Left ventricle myocardium inferior (tissue), 1 donor: ENCODE data around the gene ATP10D. TPM values are rescaled to one million over a fixed set of nuclear protein-coding genes. Genes with fewer than 3 reads are reported as not detected.
A peak's percentile ranks its signal among the peaks of the same experiment; 100 is the strongest.

Experiments
- DNase-seq: peaks from one replicate; pipeline ENCODE4 v3.0.0-alpha.2; 2020
- H3K27ac ChIP-seq: fragments of 200-600 bp; replicated peaks from 2 replicates; pipeline ENCODE4 v1.8.0; 2021
- H3K27me3 ChIP-seq: fragments of 200-600 bp; 2 replicates; pipeline ENCODE4 v1.8.0; 2021; ENCODE audit warnings: low read depth
- H3K36me3 ChIP-seq: fragments of 200-600 bp; 2 replicates; pipeline ENCODE4 v1.8.0; 2021
- H3K4me1 ChIP-seq: fragments of 200-600 bp; 2 replicates; pipeline ENCODE4 v1.8.0; 2021
- H3K4me3 ChIP-seq: fragments of 200-600 bp; 2 replicates; pipeline ENCODE4 v1.8.0; 2021; ENCODE audit warnings: mild to moderate bottlenecking, moderate library complexity
- H3K9me3 ChIP-seq: fragments of 200-600 bp; replicated peaks from 2 replicates; pipeline ENCODE4 v1.8.0; 2021
- intact Hi-C: fragments of 100-400 bp; cut with micrococcal nuclease; formaldehyde crosslinking; loops from one replicate; pipeline ENCODE4 v1.11.0; 2022
- total RNA-seq: library from RNA; stranded (reverse); fragmentation: NEBNext Ultra II Directional; extraction: Animal tissue kit (Norgen Biotek cat#: 25700); gene quantifications from one replicate; pipeline ENCODE4 v1.2.1, GENCODE V29; 2021
- TF ChIP-seq, protein P1 (sequence below): fragments of 200-600 bp; IDR thresholded peaks from 2 replicates; pipeline ENCODE4 v1.8.0; 2021; ENCODE audit warnings: antibody characterized with exemption, mild to moderate bottlenecking, borderline replicate concordance
- donor health status: DM: no; HTN: yes; CAD: no; lungs with severe emphysema.

The ATP10D gene
- total RNA-seq, 1 donor from 2014 or later, result 10.3 TPM

DNA sequence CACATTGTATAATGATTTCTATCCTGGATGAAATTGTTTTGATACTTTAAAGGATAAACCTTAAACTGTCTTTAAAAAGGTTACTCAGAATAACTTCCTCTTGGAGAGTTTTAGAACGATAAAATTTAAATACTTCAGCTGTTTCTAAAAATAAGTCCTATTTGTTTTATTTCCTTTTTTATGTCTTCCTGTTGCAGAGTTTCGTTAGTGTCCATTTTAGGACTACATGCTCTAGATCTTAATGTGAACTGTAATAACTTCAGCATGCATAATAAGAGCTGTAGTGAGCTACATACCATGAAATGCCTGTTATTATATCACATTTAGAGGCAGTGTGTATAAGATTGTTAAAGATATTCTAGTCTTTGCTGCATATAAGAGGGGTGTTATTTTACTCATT, 14.6 kb downstream of the ATP10D start:
- Histone ChIP-seq H3K27me3 (no peaks in the 10 kb centered on the region), H3K27ac (peak overlapping the region; percentile 27), H3K4me3 (no peak overlapping the region), H3K36me3 (no peaks in the 10 kb centered on the region), H3K9me3 (no peaks in the 10 kb centered on the region), H3K4me1 (peaks cover 28% of the 10 kb centered on the region)
- TF ChIP-seq, protein P1, sequence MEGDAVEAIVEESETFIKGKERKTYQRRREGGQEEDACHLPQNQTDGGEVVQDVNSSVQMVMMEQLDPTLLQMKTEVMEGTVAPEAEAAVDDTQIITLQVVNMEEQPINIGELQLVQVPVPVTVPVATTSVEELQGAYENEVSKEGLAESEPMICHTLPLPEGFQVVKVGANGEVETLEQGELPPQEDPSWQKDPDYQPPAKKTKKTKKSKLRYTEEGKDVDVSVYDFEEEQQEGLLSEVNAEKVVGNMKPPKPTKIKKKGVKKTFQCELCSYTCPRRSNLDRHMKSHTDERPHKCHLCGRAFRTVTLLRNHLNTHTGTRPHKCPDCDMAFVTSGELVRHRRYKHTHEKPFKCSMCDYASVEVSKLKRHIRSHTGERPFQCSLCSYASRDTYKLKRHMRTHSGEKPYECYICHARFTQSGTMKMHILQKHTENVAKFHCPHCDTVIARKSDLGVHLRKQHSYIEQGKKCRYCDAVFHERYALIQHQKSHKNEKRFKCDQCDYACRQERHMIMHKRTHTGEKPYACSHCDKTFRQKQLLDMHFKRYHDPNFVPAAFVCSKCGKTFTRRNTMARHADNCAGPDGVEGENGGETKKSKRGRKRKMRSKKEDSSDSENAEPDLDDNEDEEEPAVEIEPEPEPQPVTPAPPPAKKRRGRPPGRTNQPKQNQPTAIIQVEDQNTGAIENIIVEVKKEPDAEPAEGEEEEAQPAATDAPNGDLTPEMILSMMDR, result no peak
- no peak for DNase-seq
- intact Hi-C loops, result no loop called here

GRCh38 chr4:47500776-47501175, 15.7 kb downstream of the ATP10D start:
- peaks cover 31% of the 10 kb centered on the region for H3K4me1 ChIP-seq
- no peaks in the 10 kb centered on the region for H3K36me3 ChIP-seq
- no peak for DNase-seq
- no peaks in the 10 kb centered on the region for H3K9me3 ChIP-seq
- intact Hi-C loops, result no loop called here
- TF ChIP-seq, protein P1, result no peak
- no peaks in the 10 kb centered on the region for H3K27me3 ChIP-seq
- no peak overlapping the region for H3K27ac ChIP-seq
- H3K4me3 ChIP-seq, result no peak overlapping the region

DNA sequence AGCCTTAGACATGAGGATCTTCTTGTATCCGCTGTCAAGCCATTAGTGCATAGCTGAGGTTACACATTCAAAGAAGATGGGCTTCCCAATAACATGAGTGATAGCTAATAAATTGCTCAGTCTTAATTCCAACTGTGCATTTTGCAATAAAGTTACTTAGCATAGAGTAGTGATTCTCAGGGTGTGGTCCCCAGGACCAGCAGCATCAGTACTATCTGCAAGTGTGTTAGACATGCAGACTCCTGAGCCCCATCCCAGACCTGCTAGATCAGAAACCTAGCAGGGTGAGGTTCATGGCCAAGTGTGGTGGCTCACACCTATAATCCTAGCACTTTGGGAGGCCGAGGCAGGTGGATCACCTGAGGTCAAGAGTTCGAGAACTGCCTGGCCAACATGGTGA, 20.1 kb downstream of the ATP10D start:
- no peak for DNase-seq
- no peaks in the 10 kb centered on the region for H3K9me3 ChIP-seq
- peaks cover 28% of the 10 kb centered on the region for H3K4me1 ChIP-seq
- H3K27ac ChIP-seq, result no peak overlapping the region
- peaks cover 3% of the 10 kb centered on the region for H3K36me3 ChIP-seq
- no peaks in the 10 kb centered on the region for H3K27me3 ChIP-seq
- intact Hi-C loops, result no loop called here
- H3K4me3 ChIP-seq, result no peak overlapping the region
- TF ChIP-seq, protein P1, result no peak

- no peak for DNase-seq
These were observed 20.6 kb downstream of the ATP10D start for GRCh38 chr4:47505666-47506065.

DNA sequence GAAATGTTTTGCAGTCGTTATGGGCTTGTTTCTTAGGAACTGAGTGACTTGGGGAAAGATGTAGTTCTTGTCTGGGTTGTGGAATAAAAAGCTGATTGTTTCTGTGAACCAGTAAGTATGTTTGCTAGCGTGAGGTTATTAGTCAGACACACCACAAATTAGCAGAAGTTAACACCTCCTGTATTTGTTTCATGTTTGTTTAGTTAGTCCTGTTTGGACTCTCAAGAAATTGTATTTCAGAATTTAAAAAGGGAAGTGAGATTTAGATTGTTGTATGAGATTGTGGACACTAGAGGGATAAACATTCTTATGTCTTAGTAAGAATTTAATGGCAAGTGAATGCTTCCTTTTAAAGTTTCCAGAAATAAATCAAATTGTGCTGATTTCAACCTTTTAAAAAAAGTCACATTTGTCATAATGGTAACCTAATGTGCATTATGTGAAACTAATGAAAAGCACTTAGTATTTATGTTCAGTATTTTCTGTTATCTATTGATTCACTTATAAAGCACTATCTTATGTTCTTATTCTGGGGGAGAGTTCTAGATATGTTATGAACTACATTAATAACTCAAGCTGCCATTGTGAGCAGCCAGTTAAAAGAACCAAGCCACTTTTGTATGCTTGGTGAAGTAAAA, 25.6 kb downstream of the ATP10D start:
- H3K36me3 ChIP-seq, result peaks cover 34% of the 10 kb centered on the region
- no peaks in the 10 kb centered on the region for H3K27me3 ChIP-seq
- no peak overlapping the region for H3K4me3 ChIP-seq
- TF ChIP-seq, protein P1, result peak; percentile 25
- intact Hi-C loops, result no loop called here
- H3K4me1 ChIP-seq, result peaks cover 38% of the 10 kb centered on the region
- no peaks in the 10 kb centered on the region for H3K9me3 ChIP-seq
- H3K27ac ChIP-seq, result peak overlapping the region; percentile 31
- DNase-seq, result no peak

More at GRCh38 chr4:47505666-47506065, 20.6 kb downstream of the ATP10D start:
- H3K27me3 ChIP-seq, result no peaks in the 10 kb centered on the region
- intact Hi-C loops, result no loop called here
- H3K36me3 ChIP-seq, result peaks cover 3% of the 10 kb centered on the region
- no peak overlapping the region for H3K27ac ChIP-seq
- no peaks in the 10 kb centered on the region for H3K9me3 ChIP-seq
- H3K4me1 ChIP-seq, result peaks cover 29% of the 10 kb centered on the region
- H3K4me3 ChIP-seq, result no peak overlapping the region
- TF ChIP-seq, protein P1, result no peak
